Brain microvascular endothelial cell (primary cell): ENCODE data around the gene DHX38.

ENCODE experiments used
- DNase-seq: peaks from one replicate; pipeline ENCODE4 v3.0.0-alpha.2; 2020
- H3K27ac ChIP-seq: fragments of 250-450 bp; sonication (Bioruptor Pico); 2 replicates; pipeline ENCODE4 v1.5.1; 2020; ENCODE audit warnings: mild to moderate bottlenecking, moderate library complexity
- H3K27me3 ChIP-seq: fragments of 250-450 bp; sonication (Bioruptor Pico); replicated peaks from 2 replicates; pipeline ENCODE4 v1.5.1; 2020; ENCODE audit warnings: mild to moderate bottlenecking
- H3K36me3 ChIP-seq: fragments of 250-450 bp; sonication (Bioruptor Pico); replicated peaks from 2 replicates; pipeline ENCODE4 v1.5.1; 2020; ENCODE audit warnings: mild to moderate bottlenecking
- H3K4me3 ChIP-seq: 2 replicates; pipeline ENCODE4 v1.5.1; 2011; ENCODE audit warnings: low read depth, mild to moderate bottlenecking, control low read depth, low read length, moderate library complexity
- CTCF ChIP-seq: IDR thresholded peaks from 2 replicates; pipeline ENCODE4 v1.5.1; 2011; ENCODE audit warnings: low read depth, mild to moderate bottlenecking, moderate library complexity, low read length, control low read depth, inconsistent platforms; ENCODE audit errors: missing control alignments
- in situ Hi-C: cut with HindIII; loops from 2 replicates; pipeline ENCODE4 v1.10.0; 2017; ENCODE audit warnings: low sequenced_read_pairs, low pct_ligation_motif_present

DHX38 gene

GRCh38 chr16:72083778-72084404 lies 9.8 kb upstream of the DHX38 start:
- Histone ChIP-seq H3K4me3 (no peak overlapping the region), H3K27me3 (no peaks in the 10 kb centered on the region), H3K27ac (no peak overlapping the region), H3K36me3 (peaks cover 16% of the 10 kb centered on the region)
- TF ChIP-seq CTCF = no peak
- DNase-seq = no peak
- in situ Hi-C loops = no loop called here

DNA sequence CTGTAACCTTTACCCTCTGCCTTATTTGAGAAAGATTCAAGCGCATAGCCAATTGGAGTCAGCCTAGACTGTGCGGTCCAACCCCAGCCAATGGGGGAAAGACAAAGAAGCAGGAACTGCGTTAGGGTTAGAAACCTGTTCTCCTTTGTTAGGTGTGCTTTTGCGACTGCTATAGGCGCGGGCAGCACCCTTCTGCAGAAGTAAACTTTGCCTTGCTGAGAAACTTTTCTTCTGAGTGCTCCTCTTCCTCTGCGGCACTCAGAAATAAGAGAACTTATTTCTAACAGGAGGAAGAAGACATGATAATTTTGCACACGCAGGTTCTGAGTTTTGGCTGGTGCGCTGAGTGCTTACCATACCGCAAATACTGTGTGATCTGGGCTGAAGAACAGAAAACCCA lies 9.2 kb upstream of the DHX38 start:
- in situ Hi-C loops = no loop called here
- H3K27me3 ChIP-seq = no peaks in the 10 kb centered on the region
- peaks cover 20% of the 10 kb centered on the region for H3K36me3 ChIP-seq
- no peak overlapping the region for H3K4me3 ChIP-seq
- DNase-seq = no peak
- H3K27ac ChIP-seq = no peak overlapping the region
- no peak for TF ChIP-seq CTCF

- peaks cover 25% of the 10 kb centered on the region for H3K36me3 ChIP-seq
- no peak overlapping the region for H3K4me3 ChIP-seq
- in situ Hi-C loops = no loop called here
- H3K27me3 ChIP-seq = no peaks in the 10 kb centered on the region
- DNase-seq = no peak
- no peak for TF ChIP-seq CTCF
- H3K27ac ChIP-seq = no peak overlapping the region
These were observed 8.6 kb upstream of the DHX38 start for GRCh38 chr16:72085002-72085401.

- in situ Hi-C loops = no loop called here
These were observed 2.4 kb upstream of the DHX38 start for GRCh38 chr16:72091217-72091616.

DNA sequence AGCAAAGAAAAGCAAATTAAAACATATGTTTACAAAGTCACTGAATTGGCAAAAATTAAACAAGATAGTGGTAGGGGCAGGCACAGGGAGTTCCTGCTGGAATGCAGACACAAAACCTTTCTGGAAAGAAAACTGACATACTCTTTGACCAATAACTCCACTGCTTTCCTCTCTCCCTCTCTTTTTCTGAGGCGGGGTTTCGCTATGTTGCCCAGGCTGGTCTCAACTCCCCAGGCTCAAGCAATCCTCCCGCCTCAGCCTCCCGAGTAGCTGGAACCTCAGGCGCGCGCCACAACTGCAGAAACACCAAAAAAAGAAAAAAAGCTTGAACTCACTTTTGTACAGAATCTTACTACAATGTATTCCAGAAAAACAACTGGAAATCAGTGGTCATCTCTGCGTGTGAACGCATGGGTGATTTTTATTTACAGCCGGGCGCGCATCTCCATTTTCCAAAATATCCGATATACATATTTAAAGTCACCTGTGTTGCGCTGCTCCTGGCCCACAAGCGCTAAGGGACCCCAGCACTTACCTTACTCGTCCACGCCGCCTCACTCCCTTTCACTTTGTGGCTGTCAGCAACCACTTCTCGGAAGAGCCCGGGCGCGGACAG lies 707 bp upstream of the DHX38 start:
- peaks cover 24% of the 10 kb centered on the region for H3K36me3 ChIP-seq
- no peaks in the 10 kb centered on the region for H3K27me3 ChIP-seq
- no peak for TF ChIP-seq CTCF
- in situ Hi-C loops = no loop called here
- H3K27ac ChIP-seq = peak overlapping the region; percentile 38
- DNase-seq = peak; percentile 50
- peak overlapping the region; percentile 99 for H3K4me3 ChIP-seq

More at GRCh38 chr16:72091217-72091616, 2.4 kb upstream of the DHX38 start:
- no peak for TF ChIP-seq CTCF
- no peak for DNase-seq
- Histone ChIP-seq H3K36me3 (peaks cover 16% of the 10 kb centered on the region), H3K27ac (no peak overlapping the region), H3K27me3 (no peaks in the 10 kb centered on the region), H3K4me3 (no peak overlapping the region)

DNA sequence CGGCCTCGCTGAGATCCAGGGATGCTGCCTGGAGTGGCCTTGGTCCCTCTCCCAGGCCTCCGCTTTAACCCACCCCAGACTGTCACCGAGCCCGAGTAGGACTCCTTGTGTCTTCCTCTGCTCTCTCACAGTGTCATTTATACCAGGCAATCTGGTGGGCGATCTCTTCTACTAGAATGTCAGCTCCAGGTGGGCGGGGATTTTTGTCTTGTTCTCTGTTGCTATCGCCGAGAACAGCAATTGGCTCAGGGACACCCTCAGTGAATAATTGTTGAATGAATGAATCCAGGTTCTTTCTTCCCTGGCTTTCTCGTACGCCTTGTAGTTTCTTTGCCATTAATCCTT lies 591 bp downstream of the DHX38 start:
- DNase-seq = no peak
- TF ChIP-seq CTCF = no peak
- Histone ChIP-seq H3K4me3 (peak overlapping the region; percentile 99), H3K27me3 (no peaks in the 10 kb centered on the region), H3K36me3 (peaks cover 30% of the 10 kb centered on the region), H3K27ac (peak overlapping the region; percentile 71)
- in situ Hi-C loops = no loop called here
